ENCODE results near the gene BCL2L12.

Gene BCL2L12

GRCh38 chr19:49658566-49659442, 6.9 kb upstream of the BCL2L12 start:
- ATAC-seq (replicated peaks; ENCODE audit: extremely low read depth, poor library complexity, severe bottlenecking): no peak
- Mint-ChIP-seq H3K27me3 (no peaks in the 10 kb centered on the region), H3K36me3 (ENCODE audit: insufficient read depth) (peaks cover 32% of the 10 kb centered on the region), H3K4me1 (peaks cover 3% of the 10 kb centered on the region), H3K27ac (ENCODE audit: low read depth) (no peak overlapping the region), H3K4me3 (no peak overlapping the region), H3K9me3 (no peaks in the 10 kb centered on the region)
- no peak for DNase-seq (ENCODE audit: low spot score in 2 of 2)

GRCh38 chr19:49660338-49660961, 5.3 kb upstream of the BCL2L12 start:
- H3K27ac Mint-ChIP-seq (ENCODE audit: low read depth): no peak overlapping the region
- peaks cover 19% of the 10 kb centered on the region for H3K4me1 Mint-ChIP-seq
- H3K36me3 Mint-ChIP-seq (ENCODE audit: insufficient read depth): peaks cover 38% of the 10 kb centered on the region
- no peak for DNase-seq (ENCODE audit: low spot score in 2 of 2)
- H3K27me3 Mint-ChIP-seq: no peaks in the 10 kb centered on the region
- H3K4me3 Mint-ChIP-seq: no peak overlapping the region
- no peak for ATAC-seq (replicated peaks; ENCODE audit: extremely low read depth, poor library complexity, severe bottlenecking)
- no peaks in the 10 kb centered on the region for H3K9me3 Mint-ChIP-seq

GRCh38 chr19:49662011-49662410, 3.7 kb upstream of the BCL2L12 start:
- ATAC-seq (replicated peaks; ENCODE audit: extremely low read depth, poor library complexity, severe bottlenecking): no peak
- no peak for DNase-seq (ENCODE audit: low spot score in 2 of 2)
- Mint-ChIP-seq H3K27ac (ENCODE audit: low read depth) (peak overlapping the region; percentile 96), H3K9me3 (no peaks in the 10 kb centered on the region), H3K4me1 (peaks cover 35% of the 10 kb centered on the region), H3K4me3 (no peak overlapping the region), H3K36me3 (ENCODE audit: insufficient read depth) (peaks cover 46% of the 10 kb centered on the region), H3K27me3 (no peaks in the 10 kb centered on the region)

GRCh38 chr19:49663224-49663623, 2.5 kb upstream of the BCL2L12 start:
- DNase-seq (ENCODE audit: low spot score in 2 of 2): no peak
- Mint-ChIP-seq H3K4me3 (peak overlapping the region; percentile 99), H3K27me3 (no peaks in the 10 kb centered on the region), H3K27ac (ENCODE audit: low read depth) (peak overlapping the region; percentile 96), H3K36me3 (ENCODE audit: insufficient read depth) (peaks cover 44% of the 10 kb centered on the region), H3K9me3 (no peaks in the 10 kb centered on the region), H3K4me1 (peaks cover 39% of the 10 kb centered on the region)
- ATAC-seq (replicated peaks; ENCODE audit: extremely low read depth, poor library complexity, severe bottlenecking): no peak

DNA sequence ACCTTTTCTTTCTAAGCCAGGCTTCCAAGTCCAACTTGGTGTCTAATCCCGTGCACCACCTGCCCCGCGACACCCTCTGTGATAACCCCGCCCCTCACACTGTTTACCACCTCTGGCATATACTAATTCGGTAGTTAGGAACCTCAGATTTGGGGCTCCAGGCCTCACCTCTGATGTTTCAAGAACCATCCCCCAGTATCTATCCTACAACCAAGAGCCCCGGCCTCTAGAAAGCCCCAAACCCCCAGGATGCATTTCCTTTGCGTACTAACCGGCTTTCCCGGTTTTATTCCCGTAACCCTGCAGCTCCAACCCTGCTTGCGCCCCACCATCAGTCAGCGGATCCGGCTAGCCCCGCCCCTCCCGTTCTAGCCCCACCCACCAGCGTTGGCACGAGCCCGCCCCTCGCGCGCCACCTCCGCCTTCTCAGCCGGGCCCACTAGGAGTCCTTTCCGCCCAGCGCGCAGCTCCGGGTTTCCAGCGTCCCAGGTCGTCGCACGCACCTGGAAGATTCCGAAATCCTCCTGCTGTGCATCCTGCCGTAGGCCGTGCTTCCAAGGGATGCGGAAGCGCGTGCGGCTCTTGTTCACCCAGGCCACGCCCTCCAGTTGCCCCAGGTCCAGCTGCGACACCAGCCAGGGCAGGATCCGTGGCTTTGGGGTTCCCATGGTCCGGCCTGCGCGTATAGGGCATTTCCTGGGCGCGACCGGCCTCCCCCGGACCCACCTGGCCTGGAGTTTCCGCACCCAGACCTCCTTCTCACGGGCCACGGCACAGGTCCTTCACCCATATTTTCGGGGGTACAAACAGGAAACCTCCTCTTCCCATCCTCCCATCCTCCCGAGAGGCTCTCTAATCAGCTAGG, 1.3 kb upstream of the BCL2L12 start:
- H3K9me3 Mint-ChIP-seq: no peaks in the 10 kb centered on the region
- peak overlapping the region; percentile 99 for H3K4me3 Mint-ChIP-seq
- H3K27ac Mint-ChIP-seq (ENCODE audit: low read depth): peak overlapping the region; percentile 96
- peak; percentile 69 for ATAC-seq (replicated peaks; ENCODE audit: extremely low read depth, poor library complexity, severe bottlenecking)
- peak; percentile 76 to 77 for DNase-seq (ENCODE audit: low spot score in 2 of 2)
- peaks cover 40% of the 10 kb centered on the region for H3K36me3 Mint-ChIP-seq (ENCODE audit: insufficient read depth)
- H3K27me3 Mint-ChIP-seq: no peaks in the 10 kb centered on the region
- H3K4me1 Mint-ChIP-seq: peaks cover 39% of the 10 kb centered on the region

- Mint-ChIP-seq H3K27ac (ENCODE audit: low read depth) (peak overlapping the region; percentile 96), H3K27me3 (no peaks in the 10 kb centered on the region), H3K4me3 (peak overlapping the region; percentile 99), H3K4me1 (peaks cover 39% of the 10 kb centered on the region), H3K36me3 (ENCODE audit: insufficient read depth) (peaks cover 40% of the 10 kb centered on the region), H3K9me3 (no peaks in the 10 kb centered on the region)
- peak; percentile 1 for ATAC-seq (replicated peaks; ENCODE audit: extremely low read depth, poor library complexity, severe bottlenecking)
- no peak for DNase-seq (ENCODE audit: low spot score in 2 of 2)
These were observed 740 bp upstream of the BCL2L12 start for GRCh38 chr19:49665036-49665350.

DNA sequence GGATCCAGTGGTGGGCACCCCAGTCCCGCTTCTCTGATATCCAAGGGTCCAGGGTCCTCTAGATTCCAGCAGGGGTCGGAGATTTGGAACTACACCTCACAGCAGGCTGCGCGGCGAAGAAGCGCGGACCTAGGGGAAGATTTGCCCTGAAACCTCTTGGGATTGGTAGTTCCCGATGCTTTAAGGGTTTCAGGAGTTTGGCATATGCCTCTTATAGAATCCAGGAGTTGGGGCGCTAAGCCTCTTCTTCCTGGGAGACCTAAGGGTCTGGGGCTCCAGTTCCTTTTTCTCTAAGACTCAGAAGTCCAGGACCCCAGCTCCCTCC, 349 bp downstream of the BCL2L12 start:
- H3K27me3 Mint-ChIP-seq: no peaks in the 10 kb centered on the region
- peaks cover 39% of the 10 kb centered on the region for H3K4me1 Mint-ChIP-seq
- H3K36me3 Mint-ChIP-seq (ENCODE audit: insufficient read depth): peaks cover 36% of the 10 kb centered on the region
- no peaks in the 10 kb centered on the region for H3K9me3 Mint-ChIP-seq
- peak overlapping the region; percentile 99 for H3K4me3 Mint-ChIP-seq
- DNase-seq (ENCODE audit: low spot score in 2 of 2) (no peak), ATAC-seq (replicated peaks; ENCODE audit: extremely low read depth, poor library complexity, severe bottlenecking) (peak; percentile 0)
- H3K27ac Mint-ChIP-seq (ENCODE audit: low read depth): peak overlapping the region; percentile 96

DNA sequence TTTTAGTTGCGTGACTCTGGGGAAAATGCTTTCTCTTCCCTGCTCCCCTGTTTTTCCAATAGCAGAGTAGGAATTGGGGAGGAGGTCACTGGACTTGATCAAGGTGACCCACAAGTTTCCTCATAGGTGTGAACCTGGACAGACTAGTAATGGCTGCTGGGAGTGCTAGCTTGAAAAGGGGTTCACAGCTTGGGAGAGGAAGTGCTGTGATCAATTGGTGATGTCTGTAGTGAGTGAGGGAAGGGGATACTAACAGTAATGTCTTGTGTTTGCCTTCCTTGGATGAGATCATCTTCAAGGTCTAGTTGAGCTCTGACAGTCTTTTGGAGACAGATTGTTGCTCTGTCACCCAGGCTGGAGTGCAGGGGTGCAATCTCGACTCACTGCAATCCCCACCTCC, 1.7 kb downstream of the BCL2L12 start:
- Mint-ChIP-seq H3K4me3 (peak overlapping the region; percentile 99), H3K4me1 (peaks cover 46% of the 10 kb centered on the region), H3K27me3 (no peaks in the 10 kb centered on the region), H3K9me3 (no peaks in the 10 kb centered on the region), H3K36me3 (ENCODE audit: insufficient read depth) (peaks cover 33% of the 10 kb centered on the region), H3K27ac (ENCODE audit: low read depth) (no peak overlapping the region)
- no peak for DNase-seq (ENCODE audit: low spot score in 2 of 2)
- ATAC-seq (replicated peaks; ENCODE audit: extremely low read depth, poor library complexity, severe bottlenecking): no peak

GRCh38 chr19:49669516-49669915, 3.8 kb downstream of the BCL2L12 start:
- ATAC-seq (replicated peaks; ENCODE audit: extremely low read depth, poor library complexity, severe bottlenecking): no peak

GRCh38 chr19:49672131-49672919, 6.6 kb downstream of the BCL2L12 start:
- Mint-ChIP-seq H3K4me3 (no peak overlapping the region), H3K27me3 (no peaks in the 10 kb centered on the region), H3K4me1 (peaks cover 24% of the 10 kb centered on the region), H3K36me3 (ENCODE audit: insufficient read depth) (peaks cover 16% of the 10 kb centered on the region), H3K27ac (ENCODE audit: low read depth) (peak overlapping the region; percentile 7), H3K9me3 (no peaks in the 10 kb centered on the region)
- DNase-seq (ENCODE audit: low spot score in 2 of 2) (peak; percentile 57 to 67), ATAC-seq (replicated peaks; ENCODE audit: extremely low read depth, poor library complexity, severe bottlenecking) (no peak)

More at GRCh38 chr19:49669516-49669915, 3.8 kb downstream of the BCL2L12 start:
- peaks cover 23% of the 10 kb centered on the region for H3K36me3 Mint-ChIP-seq (ENCODE audit: insufficient read depth)
- no peak overlapping the region for H3K27ac Mint-ChIP-seq (ENCODE audit: low read depth)
- DNase-seq (ENCODE audit: low spot score in 2 of 2): no peak
- H3K9me3 Mint-ChIP-seq: no peaks in the 10 kb centered on the region
- no peak overlapping the region for H3K4me3 Mint-ChIP-seq
- H3K27me3 Mint-ChIP-seq: no peaks in the 10 kb centered on the region
- peaks cover 37% of the 10 kb centered on the region for H3K4me1 Mint-ChIP-seq

- H3K9me3 Mint-ChIP-seq: no peaks in the 10 kb centered on the region
- peak overlapping the region; percentile 97 for H3K4me3 Mint-ChIP-seq
- H3K36me3 Mint-ChIP-seq (ENCODE audit: insufficient read depth): peaks cover 21% of the 10 kb centered on the region
- H3K27me3 Mint-ChIP-seq: no peaks in the 10 kb centered on the region
- ATAC-seq (replicated peaks; ENCODE audit: extremely low read depth, poor library complexity, severe bottlenecking) (no peak), DNase-seq (ENCODE audit: low spot score in 2 of 2) (no peak)
- H3K4me1 Mint-ChIP-seq: peaks cover 48% of the 10 kb centered on the region
- H3K27ac Mint-ChIP-seq (ENCODE audit: low read depth): peak overlapping the region; percentile 99
These were observed 10.5 kb downstream of the BCL2L12 start for GRCh38 chr19:49676136-49676783.

Measured in central memory CD8-positive, alpha-beta T cell (primary cell).